GM21390 (cell line): ENCODE results near the gene ZNF540.
"Not testable (repeated sequence)": the region's sequence is repeated elsewhere in the genome, so short reads cannot be mapped to it uniquely, and the experiment has no call there.

Experiments used
- ATAC-seq: cut with Tn5 transposase; IDR thresholded peaks from one replicate; pipeline ENCODE4 v1.9.1; 2021; ENCODE audit not compliant: unreplicated experiment

The ZNF540 gene

DNA sequence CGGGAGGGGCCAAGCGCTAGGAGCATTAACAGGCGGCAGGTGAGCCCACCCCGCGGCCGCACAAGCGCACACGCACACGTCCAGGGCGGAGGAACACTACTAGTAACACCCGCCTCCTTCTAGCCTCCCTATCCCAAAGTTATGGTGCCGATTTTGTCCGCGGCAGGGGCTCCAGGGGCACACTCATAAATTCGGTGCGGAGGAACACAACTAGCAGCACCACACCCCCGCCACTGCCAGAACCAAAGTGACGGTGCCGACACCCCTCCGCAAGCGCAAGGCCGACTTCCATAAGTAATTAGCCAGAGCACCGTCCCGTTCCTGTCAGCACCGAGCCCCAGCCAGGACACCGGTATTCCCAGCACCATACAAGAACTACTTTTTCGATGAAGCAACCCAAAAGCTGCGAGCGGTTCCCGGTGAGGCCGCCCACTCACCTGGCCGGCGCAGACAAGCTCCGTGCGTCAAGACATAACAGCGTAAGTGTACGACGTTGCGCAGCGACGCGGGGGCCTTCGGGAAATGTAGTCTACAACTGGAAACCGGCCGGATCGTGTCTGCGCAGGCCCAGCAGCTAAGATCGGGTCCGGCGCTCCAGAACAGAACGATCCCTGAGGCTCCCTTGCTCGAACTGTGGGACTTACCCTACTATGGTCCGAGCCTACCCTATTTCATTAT, at the start of gene ZNF540, which contains the start of gene ZNF571:
Gene ZNF540, plus strand, starts transcription at position 573 of the 678 bp plus-strand sequence. CDS start 3,572 bp downstream, outside the sequence.
Gene ZNF571, minus strand, starts transcription at position 489 of the 678 bp plus-strand sequence. CDS start 8,116 bp downstream, outside the sequence.
- ATAC-seq: peak; percentile 98

DNA sequence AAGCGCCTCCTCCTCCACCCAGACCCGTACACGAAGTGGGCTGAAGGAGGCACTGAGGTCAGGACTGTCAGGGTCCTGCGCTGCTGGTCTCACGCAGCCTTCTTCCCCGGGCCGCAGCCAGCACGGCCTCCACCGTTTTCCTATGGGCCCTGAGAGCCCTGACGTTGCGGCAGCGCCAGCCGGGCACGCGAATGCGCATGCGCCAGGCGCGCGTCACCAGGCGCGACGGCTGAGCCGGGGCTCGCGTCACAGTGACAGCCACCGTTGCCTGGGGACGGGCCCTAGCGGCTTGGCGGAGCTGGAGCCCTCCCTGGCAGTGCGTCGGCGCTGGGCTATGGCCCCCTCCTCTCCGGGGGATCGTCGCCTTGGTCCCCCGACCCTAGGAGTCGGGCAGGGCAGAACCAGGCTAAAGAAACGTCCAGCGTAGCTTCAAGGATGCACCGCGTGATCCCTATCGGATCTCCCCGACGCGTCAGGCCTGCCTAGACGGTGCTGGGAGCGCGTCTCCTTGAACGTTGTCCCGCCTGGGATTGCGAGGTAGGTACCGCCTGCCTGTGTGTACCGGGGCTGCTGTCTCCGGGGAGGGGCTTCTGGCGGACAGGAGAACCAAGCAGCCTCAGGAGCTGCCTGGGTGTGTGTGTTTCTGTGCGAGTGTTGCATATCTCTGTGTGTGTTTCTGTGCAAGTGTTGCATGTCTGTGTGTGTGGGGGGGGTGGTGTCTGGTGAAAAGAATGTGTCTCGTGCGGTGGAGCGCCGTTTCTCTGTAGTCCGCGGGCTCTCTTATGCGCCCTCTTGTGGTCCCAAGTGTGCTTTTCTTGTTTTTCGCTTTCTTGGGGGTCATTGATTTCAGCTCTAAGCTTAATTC, 43.3 kb upstream of the ZNF540 start:
- no peak for ATAC-seq

DNA sequence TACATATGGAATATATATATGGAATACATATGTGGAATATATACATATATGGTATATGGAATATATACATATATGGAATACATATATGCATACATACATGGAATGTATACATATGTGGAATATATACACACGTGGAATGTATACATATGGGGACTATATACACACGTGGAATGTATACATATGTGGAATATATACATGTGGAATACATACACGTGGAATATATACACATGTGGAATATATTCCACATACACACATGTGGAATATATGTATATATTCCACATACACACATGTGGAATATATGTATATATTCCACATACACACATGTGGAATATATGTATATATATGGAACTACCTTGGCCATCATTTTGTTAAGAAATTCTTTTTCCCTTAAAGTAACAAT, 31.2 kb upstream of the ZNF540 start:
- ATAC-seq: no peak

DNA sequence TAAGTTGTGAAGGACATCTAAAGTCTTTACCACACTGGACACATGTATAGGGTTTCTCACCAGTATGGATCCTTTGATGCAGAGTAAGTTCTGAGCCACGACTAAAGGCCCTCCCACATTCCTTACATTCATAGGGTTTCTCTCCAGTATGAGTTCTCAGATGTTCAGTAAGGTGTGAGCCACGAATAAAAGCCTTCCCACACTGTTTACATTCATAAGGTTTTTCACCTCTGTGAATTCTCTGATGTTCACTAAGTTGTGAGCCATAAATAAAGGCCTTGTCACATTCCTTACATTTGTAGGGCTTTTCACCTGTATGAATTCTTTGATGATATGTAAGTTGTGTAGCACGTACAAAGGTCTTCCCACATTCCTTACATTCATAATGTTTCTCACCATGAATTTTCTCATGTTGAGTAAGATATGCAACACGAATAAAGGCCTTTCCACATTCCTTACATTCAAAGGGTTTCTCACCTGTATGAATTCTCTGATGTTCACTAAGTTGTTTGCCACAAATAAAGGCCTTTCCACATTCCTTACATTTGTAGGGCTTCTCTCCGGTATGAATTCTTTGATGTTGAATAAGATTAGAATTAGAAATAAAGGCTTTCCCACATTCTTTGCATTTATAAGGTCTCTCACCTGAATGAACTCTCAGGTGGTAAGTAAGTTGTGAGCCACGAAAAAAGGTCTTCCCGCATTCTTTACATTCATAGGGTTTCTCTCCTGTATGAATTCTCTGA, 29.9 kb upstream of the ZNF540 start:
- ATAC-seq: no peak

DNA sequence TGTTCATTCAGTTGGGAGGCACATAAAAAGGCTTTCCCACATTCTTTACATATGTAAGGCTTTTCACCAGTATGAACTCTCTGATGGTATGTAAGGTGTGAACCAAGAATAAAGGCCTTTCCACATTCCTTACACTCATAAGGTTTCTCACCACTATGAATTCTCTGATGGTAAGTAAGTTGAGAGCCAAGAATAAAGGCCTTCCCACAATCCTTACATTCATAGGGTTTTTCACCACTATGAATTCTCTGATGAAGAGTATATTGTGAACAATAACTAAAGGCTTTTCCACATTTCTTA, 29.4 kb upstream of the ZNF540 start:
- ATAC-seq: no peak

DNA sequence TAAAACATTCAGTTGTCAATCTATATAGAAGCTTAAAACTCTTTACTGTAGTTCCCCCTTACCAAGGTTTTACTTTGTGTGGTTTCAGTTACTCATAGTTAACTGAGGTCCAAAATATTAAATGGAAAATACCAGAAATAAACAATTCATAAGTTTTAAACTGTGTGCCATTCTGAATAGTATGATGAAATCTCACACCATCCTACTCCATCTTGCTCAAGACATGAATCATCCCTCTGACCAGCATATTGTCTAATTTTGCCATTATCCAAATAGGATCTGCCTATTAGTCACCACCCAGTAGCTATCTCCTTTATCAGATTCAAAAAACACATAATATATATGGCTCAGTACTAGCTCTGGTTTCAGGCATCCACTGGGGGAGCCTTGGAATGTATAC, 22.5 kb upstream of the ZNF540 start:
- no peak for ATAC-seq

DNA sequence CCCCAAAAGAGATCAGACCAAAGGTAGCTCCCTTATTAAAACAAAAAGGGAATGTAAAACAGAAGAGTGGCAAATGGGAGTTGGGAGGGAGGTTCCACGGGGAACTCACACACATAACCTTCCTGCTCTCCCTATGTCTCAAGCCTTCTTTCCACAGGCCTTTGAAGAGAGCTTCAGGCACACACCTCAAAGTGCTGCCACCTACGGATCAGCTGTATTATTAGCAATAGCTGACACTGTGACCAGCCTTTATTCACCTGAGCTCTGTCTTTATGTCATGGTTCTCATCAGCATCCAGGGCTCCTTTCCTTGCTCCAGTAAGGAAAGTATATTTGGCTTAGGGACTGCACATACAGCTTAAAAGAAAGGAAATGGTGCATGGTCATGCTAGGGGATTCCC, 11.3 kb upstream of the ZNF540 start:
- no peak for ATAC-seq

DNA sequence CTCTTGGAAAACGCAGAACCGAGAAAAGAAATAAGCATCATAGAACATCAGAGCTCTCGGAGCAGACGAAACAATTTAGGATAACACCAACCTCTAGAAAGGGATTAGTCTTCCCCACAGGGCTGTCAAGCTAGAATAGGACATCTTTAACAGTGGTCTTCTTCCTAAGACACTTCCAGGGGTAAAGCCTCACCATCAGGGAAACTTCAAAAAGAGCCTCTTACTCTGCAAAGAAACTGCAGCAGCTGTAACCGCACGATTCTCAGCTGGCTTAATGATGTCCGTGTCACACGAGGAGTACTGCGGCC, 726 bp upstream of the ZNF540 start:
- ATAC-seq: no peak

DNA sequence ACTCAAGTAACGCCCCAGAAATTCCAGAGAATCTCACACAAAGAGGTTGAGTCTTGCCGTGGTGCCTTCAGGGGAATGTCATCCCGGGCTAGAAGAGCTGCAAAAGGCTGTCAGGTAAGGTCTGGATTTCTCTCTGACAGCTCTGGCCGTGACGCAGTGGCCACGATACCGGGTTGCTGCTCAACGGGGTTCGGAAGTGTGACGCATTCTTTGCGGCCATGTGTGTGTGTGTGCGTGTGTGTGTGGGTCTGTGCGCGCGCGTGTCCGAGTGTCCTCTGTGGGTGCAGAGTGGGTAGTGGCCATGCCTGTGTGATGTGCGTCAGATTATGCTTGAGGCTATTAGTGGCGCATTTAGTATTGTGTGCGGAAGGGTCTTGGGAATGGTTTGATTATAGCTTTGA, 306 bp downstream of the ZNF540 start:
- ATAC-seq: peak; percentile 28

DNA sequence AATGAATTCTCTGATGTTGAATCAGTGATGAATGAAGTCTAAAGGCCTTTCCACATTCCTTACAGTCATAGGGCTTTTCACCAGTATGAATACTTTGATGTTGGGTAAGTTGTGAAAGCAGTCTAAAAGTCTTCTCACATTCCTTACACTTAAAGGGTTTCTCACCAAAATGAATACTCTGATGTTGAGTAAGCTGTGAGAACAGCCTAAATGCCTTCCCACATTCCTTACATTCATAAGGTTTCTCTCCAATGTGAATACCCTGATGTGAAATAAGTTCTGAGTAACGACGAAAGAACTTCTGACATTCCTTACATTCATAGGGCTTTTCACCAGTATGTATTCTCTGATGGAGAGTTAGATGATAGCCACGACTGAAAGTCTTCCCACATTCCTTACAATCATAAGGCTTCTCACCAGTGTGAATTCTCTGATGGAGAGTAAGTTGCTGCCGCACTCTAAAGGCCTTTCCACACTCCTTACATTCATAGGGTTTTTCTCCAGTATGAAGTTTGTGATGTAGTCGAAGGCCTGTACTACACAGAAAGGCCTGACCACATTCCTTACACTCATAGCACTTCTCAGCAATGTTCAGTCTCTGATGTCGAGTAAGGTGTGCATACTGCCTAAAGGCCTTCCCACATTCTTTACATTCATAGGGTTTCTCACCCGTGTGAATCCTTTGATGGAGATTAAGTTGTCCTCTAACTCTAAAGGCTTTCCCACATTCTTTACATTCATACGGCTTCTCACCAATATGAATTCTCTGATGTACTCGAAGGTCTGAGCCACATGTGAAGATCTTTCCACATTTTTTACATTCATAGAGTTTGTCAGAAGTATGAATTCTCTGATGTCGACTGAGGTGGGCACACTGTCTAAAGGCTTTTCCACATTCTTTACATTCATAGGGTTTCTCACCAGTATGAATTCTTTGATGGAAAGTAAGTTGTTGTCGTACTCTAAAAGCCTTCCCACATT, 40.7 kb downstream of the ZNF540 start:
- ATAC-seq: no peak

DNA sequence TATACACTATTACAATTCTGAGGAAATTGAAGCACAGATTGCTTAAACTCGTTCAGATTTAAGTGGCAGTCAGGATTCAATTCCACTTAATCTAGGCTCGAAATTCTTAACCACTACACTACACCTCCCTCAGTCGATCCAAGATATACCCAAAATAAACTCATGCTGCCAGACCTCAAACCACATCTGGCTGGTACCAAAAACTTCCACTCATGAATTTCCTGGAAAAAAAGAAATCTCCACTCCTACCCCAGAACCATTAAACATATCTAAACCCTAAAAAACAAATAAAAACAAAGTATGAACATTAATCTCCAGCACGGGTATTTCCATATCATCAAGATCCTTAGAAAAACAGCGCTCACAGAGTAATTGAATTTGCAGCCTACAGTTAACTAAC, 59.4 kb downstream of the ZNF540 start:
- no peak for ATAC-seq

DNA sequence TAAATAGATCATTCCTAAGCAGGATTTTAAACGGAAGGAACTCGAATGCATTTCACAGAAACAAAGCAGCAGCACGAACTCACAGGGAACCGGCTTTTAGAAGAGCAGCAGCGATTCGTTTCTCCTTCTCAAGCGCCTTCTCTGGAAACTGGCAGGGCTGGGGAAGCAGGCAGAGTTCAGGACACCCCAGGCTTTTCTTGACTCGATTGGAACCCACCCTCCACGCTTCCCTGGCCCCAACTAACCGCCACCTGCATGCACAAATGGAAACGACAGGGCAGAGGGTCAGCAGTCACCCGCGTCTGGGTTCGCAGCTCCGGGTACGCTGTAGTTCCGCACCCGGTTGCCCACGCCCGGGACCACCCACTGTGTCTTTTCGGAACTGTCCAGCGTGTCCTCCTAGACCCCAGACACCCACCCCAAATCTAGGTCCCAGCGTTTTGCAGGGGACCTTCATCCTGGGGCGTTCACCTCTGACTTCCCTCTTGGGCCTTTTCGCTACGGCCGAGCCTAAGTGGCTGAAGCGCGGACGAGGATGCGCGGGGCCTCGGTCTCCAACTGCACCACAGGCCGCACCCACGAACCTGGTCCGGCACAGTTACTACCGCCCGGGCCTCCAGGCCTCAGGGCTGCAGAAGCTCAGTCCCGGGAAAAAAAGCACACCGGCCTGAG, 60.1 kb downstream of the ZNF540 start:
- peak; percentile 39 for ATAC-seq

DNA sequence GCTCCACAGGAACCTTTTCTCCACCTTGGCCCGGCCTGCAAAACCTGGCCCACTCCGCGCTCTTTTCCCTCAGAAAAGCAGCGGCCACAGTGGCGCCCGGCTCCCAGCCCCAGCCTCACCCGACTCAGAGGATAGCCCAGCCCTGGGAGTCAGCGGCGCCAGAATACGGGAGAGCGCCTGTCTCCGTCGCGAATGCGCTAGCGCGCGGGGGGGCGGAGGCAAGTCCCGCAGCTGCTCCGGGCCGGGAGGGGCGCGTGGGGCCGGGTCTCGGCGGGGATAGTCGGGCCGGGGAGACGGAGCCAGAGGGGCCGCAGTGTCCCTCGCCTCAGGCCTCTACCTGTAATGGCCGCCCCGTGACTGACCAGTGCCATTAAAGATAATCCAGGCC, 60.6 kb downstream of the ZNF540 start, which contains the start of gene ZFP30:
Gene ZFP30, minus strand, starts transcription at position 165 of the 388 bp plus-strand sequence. CDS start 7,643 bp downstream, outside the sequence.
- peak; percentile 54 for ATAC-seq

DNA sequence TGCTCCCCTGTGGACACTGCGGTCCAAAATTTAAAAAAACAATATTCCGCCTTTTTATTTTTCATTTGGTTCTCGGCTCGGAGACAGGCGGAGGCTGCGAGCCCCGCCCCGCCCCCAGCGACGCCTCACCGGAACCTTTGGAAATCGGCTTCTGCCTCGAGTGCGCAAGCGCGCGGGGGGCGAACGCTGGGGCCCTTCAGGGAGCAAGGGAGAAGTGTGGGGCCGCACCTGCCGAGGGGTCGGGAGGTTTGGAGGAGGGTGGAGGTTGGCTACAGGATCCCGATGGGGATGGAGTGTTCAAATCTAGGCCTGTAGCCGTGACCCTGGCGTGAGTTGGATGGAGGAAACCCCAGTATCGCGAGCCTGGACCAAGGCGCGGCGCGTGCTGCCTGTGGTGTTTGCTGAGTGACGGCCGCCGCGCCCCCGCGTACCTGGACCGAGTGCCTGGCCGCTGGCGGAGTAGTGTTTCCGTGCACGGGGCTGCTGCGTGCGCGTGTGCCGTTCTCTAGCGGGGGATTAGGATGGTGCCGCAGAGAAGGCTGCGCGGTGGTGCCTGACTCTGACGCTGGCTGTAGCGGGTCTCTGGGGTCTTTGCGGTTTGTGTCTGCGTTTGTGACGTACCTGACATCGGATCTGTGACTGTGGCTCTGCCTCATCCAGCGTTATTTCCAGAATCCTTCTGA, 61.2 kb downstream of the ZNF540 start:
- ATAC-seq: peak; percentile 53

DNA sequence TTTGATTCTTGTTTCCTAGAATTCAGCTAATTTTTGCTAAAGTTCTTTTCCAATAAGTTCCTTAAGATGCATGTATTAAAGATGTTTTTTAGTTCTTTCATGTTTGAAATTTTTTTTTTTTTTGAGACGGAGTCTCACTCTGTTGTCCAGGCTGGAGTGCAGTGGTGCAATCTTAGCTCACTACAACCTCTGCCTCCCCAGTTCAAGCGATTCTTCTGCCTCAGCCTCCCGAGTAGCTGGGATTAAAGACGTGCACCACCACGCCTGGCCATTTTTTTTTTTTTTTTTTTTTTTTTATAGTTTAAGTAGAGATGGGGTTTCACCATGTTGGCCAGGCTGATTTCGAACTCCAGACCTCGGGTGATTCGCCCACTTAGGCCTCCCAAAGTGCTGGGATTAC, 62.5 kb downstream of the ZNF540 start:
- not testable (repeated sequence) for ATAC-seq
